ENCODE data around the gene CNTROB.

The CNTROB gene
- 36.8 to 50.7 (median 47.7) reads per million in 3 experiments for total RNA-seq

GRCh38 chr17:7931709-7932482 lies at the start of gene CNTROB, which contains the start of gene TRAPPC1:
TSS of gene CNTROB (plus strand) at chr17:7932206. CDS start at chr17:7933080, 874 bp downstream.
TSS of gene TRAPPC1 (minus strand) at chr17:7931946. CDS start at chr17:7931829, 117 bp downstream.
- peak; percentile 99 for DNase-seq

GRCh38 chr17:7882629-7883028 lies 49.4 kb upstream of the CNTROB start:
- DNase-seq = no peak

- peak; percentile 42 for DNase-seq
Observed at GRCh38 chr17:7883781-7884386, 48.1 kb upstream of the CNTROB start.

GRCh38 chr17:7884581-7885366 lies 47.2 kb upstream of the CNTROB start:
- peak; percentile 31 for DNase-seq

- DNase-seq = peak; percentile 38
Observed at GRCh38 chr17:7885367-7886226, 46.4 kb upstream of the CNTROB start.

- DNase-seq = peak; percentile 71
Observed at GRCh38 chr17:7886227-7887037, 45.6 kb upstream of the CNTROB start.

GRCh38 chr17:7887038-7887481 lies 44.9 kb upstream of the CNTROB start:
- DNase-seq = no peak

- peak; percentile 91 for DNase-seq
Observed at GRCh38 chr17:7887482-7888183, 44.4 kb upstream of the CNTROB start.

GRCh38 chr17:7888184-7888920 lies 43.7 kb upstream of the CNTROB start, which contains the start of gene CHD3:
TSS of gene CHD3 (plus strand) at chr17:7888789. CDS start at chr17:7889001, 212 bp downstream.
- peak; percentile 50 for DNase-seq

- peak; percentile 3 for DNase-seq
Observed at GRCh38 chr17:7889166-7889955, 42.6 kb upstream of the CNTROB start.

- no peak for DNase-seq
Observed at GRCh38 chr17:7893187-7893880, 38.7 kb upstream of the CNTROB start.

- no peak for DNase-seq
Observed at GRCh38 chr17:7894226-7894625, 37.8 kb upstream of the CNTROB start.

GRCh38 chr17:7894866-7895265 lies 37.1 kb upstream of the CNTROB start:
- no peak for DNase-seq

GRCh38 chr17:7897090-7897489 lies 34.9 kb upstream of the CNTROB start:
- DNase-seq = no peak

- DNase-seq = peak; percentile 26
Observed at GRCh38 chr17:7897773-7898172, 34.2 kb upstream of the CNTROB start.

GRCh38 chr17:7903154-7904103 lies 28.6 kb upstream of the CNTROB start:
- no peak for DNase-seq

GRCh38 chr17:7909089-7909488 lies 22.9 kb upstream of the CNTROB start:
- DNase-seq = no peak

Measured in central memory CD4-positive, alpha-beta T cell (primary cell).